HG03025 (cell line): ENCODE data around the gene FADS2.
A peak's percentile ranks its signal among the peaks of the same experiment; 100 is the strongest.

Experiments used
- ATAC-seq: cut with Tn5 transposase; IDR thresholded peaks from one replicate; pipeline ENCODE4 v1.9.1; 2021; ENCODE audit warnings: mild to moderate bottlenecking, moderate library complexity; ENCODE audit not compliant: unreplicated experiment, low FRiP score

FADS2 gene

DNA sequence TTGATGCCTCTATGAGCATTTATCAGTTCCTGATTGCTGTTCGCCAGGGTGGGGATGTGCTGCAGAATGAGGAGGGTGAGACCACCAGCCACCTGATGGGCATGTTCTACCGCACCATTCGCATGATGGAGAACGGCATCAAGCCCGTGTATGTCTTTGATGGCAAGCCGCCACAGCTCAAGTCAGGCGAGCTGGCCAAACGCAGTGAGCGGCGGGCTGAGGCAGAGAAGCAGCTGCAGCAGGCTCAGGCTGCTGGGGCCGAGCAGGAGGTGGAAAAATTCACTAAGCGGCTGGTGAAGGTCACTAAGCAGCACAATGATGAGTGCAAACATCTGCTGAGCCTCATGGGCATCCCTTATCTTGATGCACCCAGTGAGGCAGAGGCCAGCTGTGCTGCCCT is 32.6 kb upstream of the FADS2 start:
- no peak for ATAC-seq

DNA sequence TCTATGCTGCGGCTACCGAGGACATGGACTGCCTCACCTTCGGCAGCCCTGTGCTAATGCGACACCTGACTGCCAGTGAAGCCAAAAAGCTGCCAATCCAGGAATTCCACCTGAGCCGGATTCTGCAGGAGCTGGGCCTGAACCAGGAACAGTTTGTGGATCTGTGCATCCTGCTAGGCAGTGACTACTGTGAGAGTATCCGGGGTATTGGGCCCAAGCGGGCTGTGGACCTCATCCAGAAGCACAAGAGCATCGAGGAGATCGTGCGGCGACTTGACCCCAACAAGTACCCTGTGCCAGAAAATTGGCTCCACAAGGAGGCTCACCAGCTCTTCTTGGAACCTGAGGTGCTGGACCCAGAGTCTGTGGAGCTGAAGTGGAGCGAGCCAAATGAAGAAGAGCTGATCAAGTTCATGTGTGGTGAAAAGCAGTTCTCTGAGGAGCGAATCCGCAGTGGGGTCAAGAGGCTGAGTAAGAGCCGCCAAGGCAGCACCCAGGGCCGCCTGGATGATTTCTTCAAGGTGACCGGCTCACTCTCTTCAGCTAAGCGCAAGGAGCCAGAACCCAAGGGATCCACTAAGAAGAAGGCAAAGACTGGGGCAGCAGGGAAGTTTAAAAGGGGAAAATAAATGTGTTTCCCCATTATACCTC is 32.1 kb upstream of the FADS2 start:
- no peak for ATAC-seq

DNA sequence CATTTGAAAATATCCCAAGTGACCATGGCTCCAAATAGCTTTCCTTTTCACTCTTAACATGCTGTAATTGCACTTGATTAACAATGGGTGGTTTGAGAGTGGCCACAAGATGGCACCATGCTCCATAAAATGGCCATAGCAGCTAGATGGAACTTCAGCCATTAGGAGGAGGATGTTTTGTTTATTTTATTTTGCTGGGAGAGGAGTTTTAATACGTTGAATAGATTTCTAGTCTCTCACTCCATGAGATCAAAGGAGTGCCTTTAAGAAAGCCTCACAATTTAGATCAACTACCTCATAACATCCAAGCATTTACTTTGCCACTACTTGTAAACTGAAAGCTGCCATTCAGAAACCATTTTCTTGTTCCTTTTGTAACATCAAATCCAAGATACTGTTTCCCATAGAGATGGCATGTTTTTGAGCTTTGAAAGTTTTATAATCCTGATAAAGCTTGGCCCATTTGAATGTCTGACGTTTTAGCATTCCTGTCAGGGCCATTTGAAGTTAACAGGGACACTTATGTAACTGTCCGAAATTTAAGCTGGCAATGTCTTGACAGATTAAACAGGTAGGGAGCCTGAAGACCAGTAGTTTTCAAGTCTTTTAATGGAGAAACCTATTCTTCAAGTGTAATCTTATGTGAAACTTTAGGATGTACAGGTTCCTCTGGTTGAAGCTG is 30.7 kb upstream of the FADS2 start:
- ATAC-seq: no peak

DNA sequence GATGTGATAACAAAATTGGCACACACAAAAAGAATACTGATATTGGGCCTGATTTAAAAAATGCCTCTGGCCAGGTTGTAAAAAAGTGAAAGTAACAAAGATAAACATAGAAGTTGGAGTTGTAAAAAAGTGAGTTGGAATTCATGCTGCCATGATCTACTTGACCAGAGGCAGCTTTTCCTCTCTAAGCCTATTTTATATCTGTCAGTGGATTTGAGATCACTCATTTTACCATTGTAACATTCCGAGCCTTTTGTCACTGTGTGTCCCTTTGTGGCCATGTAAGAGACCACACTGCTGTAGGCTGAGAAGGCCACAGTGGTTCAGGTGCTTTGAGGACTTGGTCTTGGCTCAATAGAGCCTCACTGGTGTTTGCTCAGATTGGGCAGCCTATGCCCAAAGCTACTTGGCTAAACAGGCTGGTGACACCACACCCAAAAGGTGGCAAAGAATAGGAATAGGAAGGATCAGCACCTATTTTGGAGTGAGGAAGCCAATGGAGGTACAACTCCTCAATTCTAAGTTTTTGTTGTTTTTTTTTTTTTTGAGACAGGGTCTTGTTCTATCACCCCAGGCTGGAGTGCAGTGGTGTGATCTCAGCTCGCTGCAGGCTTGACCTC is 28.3 kb upstream of the FADS2 start:
- no peak for ATAC-seq

DNA sequence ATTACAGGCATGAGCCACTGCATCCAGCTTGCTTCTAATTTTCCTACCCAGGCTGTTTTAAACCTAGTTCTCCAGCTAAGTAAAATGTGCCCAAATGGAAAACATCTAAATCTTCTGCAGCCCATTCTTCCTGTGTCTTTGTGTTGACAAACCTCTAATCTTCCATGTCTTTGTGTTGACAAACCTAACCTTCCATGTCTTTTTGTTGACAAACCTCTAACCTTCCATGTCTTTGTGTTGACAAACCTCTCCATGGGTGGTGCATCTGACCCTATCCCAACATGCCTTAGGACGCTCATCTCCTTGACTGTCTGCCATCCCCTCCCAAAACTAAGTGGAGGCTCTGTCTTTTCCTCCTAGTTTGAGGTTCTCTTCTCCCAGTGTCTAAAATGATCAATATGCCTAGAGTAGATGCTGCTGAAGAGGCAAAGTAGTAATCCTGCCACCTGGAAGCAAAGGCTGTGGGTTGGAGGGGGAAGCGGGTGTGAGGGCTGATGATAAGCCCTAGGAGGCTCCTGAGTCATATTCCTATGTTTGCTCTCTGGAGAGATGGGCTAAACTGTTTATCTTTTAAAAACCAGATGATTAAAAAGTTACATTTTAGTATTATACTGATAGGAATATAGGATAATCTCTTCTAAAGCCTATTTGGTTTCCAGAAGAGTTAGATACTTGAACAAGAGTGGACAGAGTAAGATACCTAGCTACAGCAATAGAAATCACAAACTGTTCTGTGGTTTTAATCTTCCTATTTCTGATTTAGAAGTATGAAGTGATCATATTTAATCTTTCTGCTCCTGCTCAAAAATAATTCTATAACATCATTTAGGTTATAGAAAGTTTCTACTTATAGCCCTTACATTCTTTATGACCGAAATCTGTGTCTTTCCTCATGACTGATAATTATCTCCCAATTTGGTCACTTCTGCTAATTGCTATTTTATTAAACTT is 27.5 kb upstream of the FADS2 start:
- ATAC-seq: no peak

DNA sequence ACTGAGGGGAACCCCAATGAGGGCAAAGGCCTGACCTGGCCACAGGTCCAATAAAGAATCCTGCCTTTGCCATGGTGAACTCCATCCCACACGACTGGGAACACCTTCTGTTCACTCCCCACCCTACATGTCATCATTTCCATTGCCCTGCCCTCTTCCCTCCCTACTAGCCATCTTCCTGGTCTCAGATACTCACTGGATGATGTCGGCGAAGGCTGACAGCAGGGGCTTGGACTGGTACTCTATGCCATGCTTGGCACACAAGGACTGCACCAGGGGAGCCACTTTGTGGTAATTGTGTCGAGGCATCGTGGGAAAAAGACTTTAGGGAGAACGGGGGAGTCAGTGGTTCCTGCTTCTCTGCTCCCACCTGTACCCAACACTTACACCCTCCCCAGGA is 25.5 kb upstream of the FADS2 start:
- ATAC-seq: no peak

DNA sequence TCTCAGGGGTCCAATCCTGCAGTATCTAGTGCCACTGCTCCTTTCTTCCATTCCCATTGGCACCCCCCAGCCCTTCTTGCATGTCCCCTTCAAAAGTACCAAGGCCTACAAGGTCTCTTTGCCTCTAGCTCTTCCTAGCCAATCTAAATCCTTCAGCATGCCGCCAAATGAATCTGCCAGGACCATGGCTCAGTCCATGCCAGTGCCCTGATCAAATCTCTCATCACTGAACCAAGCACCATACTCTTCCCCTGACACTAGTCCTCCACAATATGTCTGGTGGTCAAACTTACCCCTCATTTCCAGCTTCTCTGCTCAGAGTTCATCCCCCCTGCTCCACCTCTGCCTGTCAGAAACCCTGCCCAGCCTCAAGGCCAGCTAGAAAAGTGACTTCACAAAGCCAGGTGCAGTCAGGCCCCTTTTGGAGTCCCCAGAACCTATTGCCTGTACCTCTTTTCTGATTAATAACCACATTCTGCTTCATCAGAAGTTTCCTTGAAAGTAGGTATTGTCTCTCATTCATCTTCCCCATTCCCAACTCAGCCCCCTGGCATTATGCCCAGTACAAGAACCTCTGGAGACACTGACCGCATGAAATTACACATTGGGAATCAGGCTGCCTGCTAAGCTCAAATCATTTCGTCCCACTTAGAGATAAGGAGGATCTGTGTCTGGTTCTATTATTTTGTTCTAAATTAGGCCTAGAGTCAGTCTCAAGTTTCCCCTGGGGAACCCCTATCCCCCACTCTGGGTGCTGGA is 24.0 kb upstream of the FADS2 start:
- no peak for ATAC-seq

DNA sequence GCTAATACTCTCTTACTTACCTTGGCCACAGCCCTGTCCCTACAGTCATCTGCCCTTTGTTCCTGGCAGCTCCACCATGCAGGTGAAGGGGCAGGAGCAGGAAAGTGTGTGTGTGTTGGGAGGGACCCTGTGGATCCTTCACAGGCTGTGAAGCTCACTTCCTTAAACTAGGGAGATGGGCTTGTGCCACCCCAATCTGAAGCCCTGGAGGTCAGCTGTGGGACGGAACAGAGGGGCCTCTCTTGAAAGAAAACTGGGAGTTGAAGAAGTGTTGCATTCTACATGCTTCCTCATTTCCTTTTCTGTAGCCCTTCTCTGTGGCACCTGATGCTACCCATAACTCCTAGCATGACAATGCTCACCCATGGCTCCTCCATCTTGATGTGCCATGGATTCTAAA is 23.0 kb upstream of the FADS2 start:
- ATAC-seq: no peak

DNA sequence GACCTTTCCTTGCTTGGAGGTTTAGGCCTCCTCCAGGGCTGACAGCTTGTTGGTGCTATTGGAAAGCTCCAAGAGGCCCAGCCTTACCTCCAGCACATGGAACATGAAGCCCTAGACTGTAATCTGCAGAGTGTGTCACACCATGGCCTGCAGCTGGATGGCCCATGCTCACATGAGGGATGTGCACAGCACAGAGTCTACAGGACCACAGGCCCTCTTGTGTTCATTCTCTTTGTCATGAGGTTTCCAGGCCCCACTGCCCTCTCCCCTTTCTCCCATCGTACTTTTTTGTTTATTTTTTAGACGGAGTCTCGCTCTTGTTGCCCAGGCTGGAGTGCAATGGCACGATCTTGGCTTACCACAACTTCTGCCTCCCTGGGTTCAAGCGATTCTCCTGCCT is 21.3 kb upstream of the FADS2 start:
- no peak for ATAC-seq

DNA sequence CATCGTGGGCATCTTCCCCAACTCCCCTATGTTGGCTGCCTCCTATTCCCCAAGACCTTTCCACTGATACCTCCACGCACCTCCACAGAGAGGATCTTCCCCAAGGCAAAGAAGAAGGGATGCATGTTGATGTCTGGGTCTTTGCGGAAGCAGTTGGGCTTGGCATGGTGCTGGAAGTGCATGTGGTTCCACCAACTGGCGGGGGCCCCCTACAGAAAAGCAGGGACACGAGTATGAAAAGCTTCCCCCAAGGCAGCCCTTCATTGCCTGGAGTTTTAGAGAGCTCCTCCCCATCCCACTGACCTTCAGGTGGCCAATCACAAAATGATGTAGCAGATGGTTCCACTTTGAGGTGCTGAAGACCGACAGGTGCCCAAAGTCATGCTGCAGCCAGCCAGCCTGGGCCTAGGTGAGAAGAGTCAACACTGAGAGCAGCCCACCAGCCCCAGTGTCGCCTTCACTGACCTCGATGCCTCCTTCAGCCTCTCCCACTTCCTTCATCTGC is 17.4 kb upstream of the FADS2 start:
- no peak for ATAC-seq

DNA sequence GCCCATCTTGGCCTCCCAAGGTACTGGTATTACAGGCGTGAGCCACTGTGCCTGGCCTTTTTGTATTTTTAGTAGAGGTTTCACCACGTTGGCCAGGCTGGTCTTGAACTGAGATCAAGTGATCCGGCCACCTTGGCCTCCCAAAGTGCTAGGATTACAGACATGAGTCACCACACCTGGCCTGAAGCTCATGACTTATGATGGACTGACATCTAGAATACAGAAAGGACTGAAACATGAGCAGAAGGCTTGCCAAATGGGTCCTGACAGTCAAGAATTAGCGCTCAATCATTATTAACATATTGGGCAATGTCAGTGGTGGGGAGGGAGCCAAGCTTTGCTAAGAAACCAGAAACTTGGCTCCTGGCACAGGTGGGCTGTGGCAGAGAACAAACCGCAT is 16.3 kb upstream of the FADS2 start:
- no peak for ATAC-seq

DNA sequence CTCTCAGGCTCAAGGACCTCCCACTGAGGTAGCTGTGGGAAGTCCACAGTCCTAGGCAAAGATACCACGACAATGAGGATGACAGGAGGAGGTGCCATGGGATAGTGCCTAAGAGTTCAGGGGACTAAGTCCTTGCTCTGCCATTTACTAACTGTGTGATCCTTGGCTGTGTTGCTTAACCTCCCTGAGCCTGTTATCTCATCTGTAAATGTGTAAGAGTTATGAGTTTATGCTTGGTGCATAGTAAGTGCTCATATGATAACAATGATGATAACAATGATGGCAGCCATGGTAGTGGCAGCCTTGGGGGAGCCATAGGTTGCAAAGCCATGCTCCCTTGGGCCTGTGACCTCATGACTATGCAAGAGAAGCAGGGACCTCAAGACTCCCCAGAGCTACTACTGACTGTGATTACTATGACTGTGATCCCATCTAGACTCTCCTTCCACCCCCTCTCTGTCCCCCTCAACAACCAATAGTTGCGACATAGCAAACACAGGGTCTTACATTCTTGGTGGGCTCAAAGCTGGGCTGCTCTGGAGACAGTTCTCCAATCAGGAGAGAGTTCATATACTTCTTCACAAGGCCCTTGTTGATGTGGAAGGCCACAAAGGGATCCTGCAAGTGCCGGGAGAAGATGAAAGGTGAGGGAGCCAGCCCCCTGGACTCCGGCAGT is 15.2 kb upstream of the FADS2 start:
- no peak for ATAC-seq

DNA sequence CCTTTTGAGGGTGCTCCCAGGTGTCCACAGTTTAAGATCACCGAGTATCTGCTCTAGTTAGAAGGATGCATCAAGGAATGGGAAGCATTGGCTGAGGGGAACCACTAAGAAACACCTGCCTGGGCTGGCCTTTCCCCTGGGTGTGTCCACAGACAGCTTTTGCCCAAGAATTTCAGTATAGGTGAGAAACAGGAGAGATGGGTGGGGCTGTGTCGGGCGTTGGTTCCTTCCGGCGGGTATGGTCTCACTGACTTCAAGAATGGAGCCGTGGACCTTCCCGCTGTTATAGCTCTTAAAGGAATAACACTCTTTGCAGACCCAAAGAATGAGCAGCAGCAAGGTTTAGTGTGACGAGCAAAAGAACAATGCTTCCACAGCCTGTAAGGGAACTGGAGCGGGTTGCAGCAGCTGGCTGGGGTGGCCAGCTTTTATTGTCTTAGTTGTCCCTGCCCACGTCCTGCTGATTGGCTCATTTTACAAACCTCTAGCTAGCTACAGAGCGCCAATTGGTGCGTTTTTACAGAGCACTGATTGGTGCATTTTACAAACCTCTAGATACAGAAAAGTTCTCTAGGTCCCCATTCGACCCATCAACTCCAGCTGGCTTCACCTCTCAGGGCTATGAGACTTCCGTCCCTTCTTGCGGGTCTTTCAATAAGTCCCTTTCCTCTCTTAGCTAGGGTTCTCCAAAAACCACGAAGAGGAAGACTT is 13.7 kb upstream of the FADS2 start:
- ATAC-seq: no peak

DNA sequence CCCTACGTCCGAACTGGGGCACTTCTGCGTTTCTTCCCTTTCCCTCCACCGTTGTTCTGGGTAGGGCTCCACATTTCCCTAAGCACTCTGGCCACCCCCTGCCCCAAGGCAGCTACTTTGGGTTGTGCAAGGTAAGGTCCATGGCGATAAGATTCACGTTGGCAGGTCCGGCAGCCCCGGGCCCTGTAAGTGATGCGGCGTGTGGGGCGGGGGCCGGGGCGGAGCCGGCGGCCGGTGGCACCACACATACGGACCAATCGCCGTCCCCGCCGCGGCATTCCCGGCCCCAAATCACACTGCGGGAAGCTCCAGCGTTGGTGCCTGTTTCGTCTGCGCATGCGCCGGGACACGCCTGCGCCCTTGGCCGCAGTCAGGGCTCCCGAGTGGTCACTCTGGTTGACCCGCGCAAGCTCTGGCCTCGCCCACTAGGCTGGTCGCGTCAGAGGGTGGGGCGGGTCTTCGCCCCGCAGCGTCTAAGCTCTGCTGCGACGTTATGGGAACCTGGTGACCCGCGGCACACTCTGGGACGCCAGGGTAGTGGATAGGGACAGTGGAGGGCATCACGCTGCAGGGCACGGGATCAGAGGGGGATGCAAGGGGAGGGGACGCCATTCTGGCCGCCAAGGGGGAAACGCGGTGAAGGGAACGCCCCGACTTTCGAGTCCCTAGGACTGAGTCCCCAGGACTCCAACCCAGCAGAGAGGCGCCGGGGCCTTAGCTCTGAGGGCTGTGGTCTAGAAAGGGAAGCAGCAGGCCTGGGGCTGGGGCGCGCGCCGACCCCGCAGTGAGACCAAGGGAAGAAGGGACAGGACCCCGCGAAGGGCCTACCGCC is 12.9 kb upstream of the FADS2 start:
- peak; percentile 45 for ATAC-seq

DNA sequence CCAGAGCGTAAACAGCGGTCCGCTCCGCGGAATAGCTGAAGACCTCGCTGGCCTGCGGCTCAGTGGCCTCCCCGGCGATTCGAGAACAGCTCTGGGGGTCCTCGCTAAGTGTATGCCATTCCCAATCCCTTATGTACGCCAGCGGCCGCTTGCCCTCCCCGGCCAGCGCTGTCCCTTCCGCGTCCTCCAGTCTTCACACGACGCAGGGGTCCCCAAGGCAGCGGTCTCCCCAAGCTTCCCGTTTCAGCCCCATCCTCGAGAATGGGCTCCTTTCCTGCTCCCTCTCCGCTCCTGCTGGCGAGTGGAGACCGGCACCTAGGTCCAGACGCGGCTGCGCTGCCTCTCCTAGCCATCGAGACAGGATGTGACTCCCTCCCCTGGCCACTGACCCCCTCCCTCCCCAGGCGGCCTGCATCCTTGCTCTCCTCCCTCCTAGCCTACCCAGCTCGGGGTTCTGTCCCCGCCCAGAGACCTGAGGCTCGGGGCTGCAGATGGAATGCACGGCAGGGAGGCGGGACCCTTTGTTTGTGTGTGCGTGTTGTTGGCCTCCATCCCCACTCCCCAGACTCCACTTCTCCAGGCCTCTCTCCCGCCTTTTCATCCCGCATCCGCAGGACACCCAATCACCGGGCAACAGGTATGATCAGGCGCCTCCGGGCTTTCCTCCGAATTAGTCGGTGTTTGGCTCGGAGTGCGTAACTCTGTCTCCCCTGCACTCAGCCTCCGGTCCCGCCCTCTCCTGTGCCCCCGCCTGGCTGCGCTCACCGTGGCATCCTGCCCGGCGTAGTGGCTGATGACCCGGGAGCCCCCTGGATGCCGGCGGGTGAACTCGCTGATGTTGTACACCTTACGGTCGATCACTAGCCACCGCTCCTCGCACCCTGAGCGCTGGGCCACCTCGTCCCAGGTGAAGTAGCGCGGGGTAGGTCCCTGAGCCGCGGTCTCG is 12.0 kb upstream of the FADS2 start:
- ATAC-seq: no peak

DNA sequence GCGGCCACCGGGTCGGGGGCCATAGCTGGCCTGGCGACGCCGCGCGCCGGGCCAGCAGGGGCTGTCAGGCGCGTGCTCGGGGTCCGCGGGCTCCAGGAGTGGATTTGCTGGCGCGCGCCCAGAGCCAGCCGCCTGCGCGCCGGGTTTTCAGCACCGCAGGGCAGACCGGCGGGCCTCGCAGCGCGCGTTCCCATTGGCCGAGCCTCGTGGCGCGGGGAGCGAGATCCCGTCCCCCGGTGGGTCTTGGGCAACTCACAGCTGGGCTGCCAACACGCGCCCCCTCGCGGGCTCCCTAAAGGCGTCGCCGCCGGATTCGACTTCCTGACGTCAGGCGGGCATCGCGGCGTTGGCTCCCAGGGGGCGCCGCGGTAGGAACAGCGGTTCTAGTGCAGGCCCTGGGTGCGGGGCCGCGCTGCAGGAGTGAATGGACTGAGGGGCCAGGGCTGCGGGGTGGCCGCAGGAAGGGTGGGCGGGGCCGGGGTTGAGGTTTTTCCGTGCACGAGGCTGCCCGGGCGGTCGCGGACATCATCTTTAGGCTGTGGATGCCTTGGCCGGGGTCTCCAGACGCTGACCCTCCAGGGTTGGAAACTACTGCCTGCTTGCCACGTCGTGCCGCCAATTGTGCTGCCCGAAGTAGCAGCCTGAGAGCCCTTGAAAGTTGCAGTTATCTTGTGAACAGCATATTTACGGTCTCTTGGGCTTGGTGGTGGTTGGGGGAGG is 11.2 kb upstream of the FADS2 start, which contains the start of gene FADS1:
TSS of gene FADS1 (minus strand) at position 268 of the 720 bp plus-strand sequence. CDS start at position 194, 74 bp downstream.
- peak; percentile 32 for ATAC-seq
